Limb (tissue), 2 donors: Measurements from ENCODE around the gene NEK5.
A peak's percentile ranks its signal among the peaks of the same experiment; 100 is the strongest.
"Not testable (repeated sequence)": the region's sequence is repeated elsewhere in the genome, so short reads cannot be mapped to it uniquely, and the experiment has no call there.

Source experiments
- DNase-seq, 2 donors: peaks; one replicate each; pipeline ENCODE4 v3.0.0-alpha.2; 2016; ENCODE audit errors: extremely low spot score in 2 of 2

NEK5 gene

GRCh38 chr13:52141299-52141698 lies 12.4 kb upstream of the NEK5 start:
- no peak for DNase-seq

GRCh38 chr13:52137489-52137888 lies 8.6 kb upstream of the NEK5 start:
- DNase-seq = no peak

GRCh38 chr13:52136763-52137162 lies 7.9 kb upstream of the NEK5 start:
- DNase-seq = no peak

GRCh38 chr13:52130641-52131040 lies 1.8 kb upstream of the NEK5 start:
- DNase-seq = no peak

GRCh38 chr13:52127783-52128702 lies 830 bp downstream of the NEK5 start:
- peak; percentile 65 to 73 for DNase-seq

GRCh38 chr13:52127378-52127777 lies 1.5 kb downstream of the NEK5 start:
- DNase-seq = no peak

- no peak for DNase-seq
Measured at GRCh38 chr13:52125547-52125946, 3.3 kb downstream of the NEK5 start.

GRCh38 chr13:52118595-52118994 lies 10.3 kb downstream of the NEK5 start:
- DNase-seq = no peak

- DNase-seq = no peak
Measured at GRCh38 chr13:52118095-52118494, 10.8 kb downstream of the NEK5 start.

- no peak for DNase-seq
Measured at GRCh38 chr13:52112591-52112990, 16.3 kb downstream of the NEK5 start.

GRCh38 chr13:52109116-52109670 lies 19.7 kb downstream of the NEK5 start:
- DNase-seq = no peak

- no peak for DNase-seq
Measured at GRCh38 chr13:52105841-52106240, 23.0 kb downstream of the NEK5 start.

GRCh38 chr13:52104624-52105023 lies 24.2 kb downstream of the NEK5 start:
- DNase-seq = no peak

GRCh38 chr13:52103386-52103785 lies 25.5 kb downstream of the NEK5 start:
- no peak for DNase-seq

GRCh38 chr13:52102423-52102822 lies 26.4 kb downstream of the NEK5 start:
- not testable (repeated sequence) for DNase-seq

GRCh38 chr13:52097197-52097596 lies 31.7 kb downstream of the NEK5 start:
- DNase-seq = no peak

GRCh38 chr13:52096748-52097147 lies 32.1 kb downstream of the NEK5 start:
- DNase-seq = no peak

GRCh38 chr13:52096062-52096461 lies 32.8 kb downstream of the NEK5 start:
- DNase-seq = no peak

- DNase-seq = no peak
Measured at GRCh38 chr13:52092087-52092486, 36.8 kb downstream of the NEK5 start.

- no peak for DNase-seq
Measured at GRCh38 chr13:52091473-52091872, 37.4 kb downstream of the NEK5 start.

GRCh38 chr13:52085421-52085820 lies 43.5 kb downstream of the NEK5 start:
- peak in 1 of 2 donors; percentile 29 for DNase-seq

- DNase-seq = not testable (repeated sequence)
Measured at GRCh38 chr13:52084981-52085380, 43.9 kb downstream of the NEK5 start.

GRCh38 chr13:52082601-52083000 lies 46.3 kb downstream of the NEK5 start:
- no peak for DNase-seq
